HG03097 (cell line): Measurements from ENCODE around the gene DAZ2.
"Not testable (repeated sequence)": the region's sequence is repeated elsewhere in the genome, so short reads cannot be mapped to it uniquely, and the experiment has no call there.

Experiments used
- ATAC-seq: cut with Tn5 transposase; IDR thresholded peaks from one replicate; pipeline ENCODE4 v1.9.1; 2021; ENCODE audit not compliant: unreplicated experiment, low FRiP score

DAZ2 gene

GRCh38 chrY:23219233-23219632 is at the start of gene DAZ2:
Gene DAZ2, plus strand, starts transcription at chrY:23219533. Its CDS starts 208 bp downstream, at chrY:23219741.
- not testable (repeated sequence) for ATAC-seq

GRCh38 chrY:23198908-23199307 is 20.4 kb upstream of the DAZ2 start, which contains the start of gene DAZ1:
Gene DAZ1, minus strand, starts transcription at chrY:23199008. Its CDS starts 208 bp downstream, at chrY:23198800.
- ATAC-seq: not testable (repeated sequence)

GRCh38 chrY:23207455-23207854 is 11.9 kb upstream of the DAZ2 start:
- ATAC-seq: not testable (repeated sequence)

DNA sequence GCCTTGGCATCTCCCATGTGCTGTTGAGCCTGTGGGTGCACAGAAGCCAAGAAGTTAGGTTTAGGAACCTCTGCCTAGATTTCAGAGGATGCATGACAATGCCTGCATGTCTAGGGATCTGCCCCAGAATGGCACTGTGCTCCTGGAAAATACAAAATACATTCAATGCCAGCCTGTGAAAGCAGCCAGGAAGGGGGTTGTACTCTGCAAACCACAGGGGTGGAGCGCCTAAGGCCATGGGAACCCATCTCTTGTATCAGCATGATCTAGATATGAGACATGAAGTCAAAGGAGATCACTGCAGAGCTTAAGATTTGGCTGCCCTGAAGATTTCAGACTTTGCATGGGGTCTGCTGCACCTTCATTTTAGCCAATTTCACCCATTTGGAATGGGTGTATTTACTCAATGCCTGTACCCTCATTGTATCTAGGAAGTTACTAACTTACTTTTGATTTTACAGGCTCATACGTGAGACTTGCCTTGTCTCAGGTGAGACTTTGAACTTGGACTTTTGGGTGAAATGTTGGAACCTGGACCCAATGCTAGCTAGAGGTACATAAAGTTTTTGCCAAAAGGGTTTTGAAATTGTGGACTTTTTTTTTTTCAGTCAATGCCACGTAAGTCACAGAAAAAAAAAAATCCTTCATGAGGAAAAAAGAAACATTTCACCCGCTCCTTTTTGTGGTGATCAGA is 9.4 kb upstream of the DAZ2 start:
- not testable (repeated sequence) for ATAC-seq

DNA sequence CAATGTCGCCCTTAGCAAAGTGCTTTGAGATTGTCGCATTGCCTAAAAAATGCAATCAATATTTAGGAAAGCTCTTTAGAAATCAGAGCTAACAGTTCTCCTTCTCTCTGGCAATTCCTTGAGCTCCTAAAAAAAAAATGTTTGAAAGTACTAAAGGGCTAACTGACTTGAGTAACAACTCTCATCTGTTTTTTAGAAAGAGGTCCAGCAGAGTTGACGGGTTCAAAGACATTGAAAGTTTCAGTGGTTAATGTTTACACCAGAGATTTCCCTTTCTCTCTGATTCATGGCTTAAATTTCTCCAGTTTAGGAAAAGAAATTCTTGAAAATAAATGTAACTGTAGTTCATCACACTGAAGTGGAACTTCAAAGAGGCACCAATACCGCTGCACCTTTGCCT is 8.7 kb upstream of the DAZ2 start:
- not testable (repeated sequence) for ATAC-seq
